ENCODE measurements around the gene PLCB4.

DNA sequence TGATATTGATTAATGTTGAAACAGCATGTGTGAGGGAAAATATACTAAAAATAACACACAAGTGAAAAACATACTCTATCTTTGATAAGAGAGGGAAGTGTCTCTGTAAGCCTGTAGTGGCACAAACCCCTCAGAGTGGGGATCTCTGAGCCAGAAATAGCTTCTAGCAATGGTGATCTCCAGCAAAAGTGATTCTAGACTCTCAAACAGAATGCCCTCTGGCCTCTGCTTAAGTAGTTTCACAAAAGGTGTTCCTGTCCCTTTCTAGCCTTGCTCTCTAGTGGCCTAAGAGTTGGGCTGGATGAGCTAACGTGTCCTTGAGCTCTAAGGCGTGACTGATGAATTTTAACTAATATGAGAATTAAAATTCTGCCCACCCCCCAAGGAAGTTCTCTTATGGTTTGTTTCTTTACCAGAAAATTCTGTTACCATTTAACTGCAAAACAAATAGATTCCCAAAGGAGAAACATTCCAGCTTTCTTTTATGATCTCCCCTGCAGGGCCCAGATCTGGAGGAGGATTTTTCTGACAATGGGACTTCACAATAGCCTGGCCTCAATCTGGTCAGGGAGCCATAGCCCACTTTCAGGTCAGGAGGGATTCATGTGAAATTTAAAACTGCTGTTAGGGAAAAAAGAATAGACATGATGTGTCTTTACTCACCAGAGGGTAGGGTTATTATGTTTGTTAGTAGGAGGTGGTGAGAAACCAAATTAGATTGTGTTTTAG is 263.0 kb downstream of the PLCB4 start:
- TF ChIP-seq POLR2A (IDR thresholded peaks at IDR 0.05; ENCODE audit: low read depth, low read length) (no peak), POLR2AphosphoS5 (IDR thresholded peaks at IDR 0.05; ENCODE audit: low read depth, low read length) (no peak), TAF1 (IDR thresholded peaks at IDR 0.05; ENCODE audit: low read depth, low read length) (no peak)
